HG02943 (cell line): ENCODE measurements around the gene ITPK1.

Source experiments
- ATAC-seq: cut with Tn5 transposase; IDR thresholded peaks from one replicate; pipeline ENCODE4 v1.9.1; 2021; ENCODE audit warnings: mild to moderate bottlenecking, low read depth, moderate library complexity; ENCODE audit not compliant: unreplicated experiment

Gene ITPK1

DNA sequence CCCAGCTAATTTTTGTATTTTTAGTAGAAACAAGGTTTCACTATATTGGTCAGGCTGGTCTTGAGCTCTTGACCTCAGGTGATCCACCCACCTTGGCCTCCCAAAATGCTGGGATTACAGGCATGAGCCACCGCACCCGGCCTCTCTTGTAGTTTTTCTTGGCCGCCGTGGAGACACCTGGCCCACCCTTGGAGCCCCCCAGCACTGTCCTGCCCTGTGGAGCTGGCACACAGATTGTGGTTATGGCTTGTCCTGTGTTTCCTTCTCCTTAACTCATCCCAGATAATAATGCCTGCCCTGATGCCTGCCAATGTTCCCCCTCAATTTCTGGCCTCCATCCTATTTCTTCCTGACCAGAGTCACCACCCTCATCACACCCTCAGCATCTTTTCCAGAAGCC lies 134.9 kb downstream of the ITPK1 start:
- no peak for ATAC-seq

DNA sequence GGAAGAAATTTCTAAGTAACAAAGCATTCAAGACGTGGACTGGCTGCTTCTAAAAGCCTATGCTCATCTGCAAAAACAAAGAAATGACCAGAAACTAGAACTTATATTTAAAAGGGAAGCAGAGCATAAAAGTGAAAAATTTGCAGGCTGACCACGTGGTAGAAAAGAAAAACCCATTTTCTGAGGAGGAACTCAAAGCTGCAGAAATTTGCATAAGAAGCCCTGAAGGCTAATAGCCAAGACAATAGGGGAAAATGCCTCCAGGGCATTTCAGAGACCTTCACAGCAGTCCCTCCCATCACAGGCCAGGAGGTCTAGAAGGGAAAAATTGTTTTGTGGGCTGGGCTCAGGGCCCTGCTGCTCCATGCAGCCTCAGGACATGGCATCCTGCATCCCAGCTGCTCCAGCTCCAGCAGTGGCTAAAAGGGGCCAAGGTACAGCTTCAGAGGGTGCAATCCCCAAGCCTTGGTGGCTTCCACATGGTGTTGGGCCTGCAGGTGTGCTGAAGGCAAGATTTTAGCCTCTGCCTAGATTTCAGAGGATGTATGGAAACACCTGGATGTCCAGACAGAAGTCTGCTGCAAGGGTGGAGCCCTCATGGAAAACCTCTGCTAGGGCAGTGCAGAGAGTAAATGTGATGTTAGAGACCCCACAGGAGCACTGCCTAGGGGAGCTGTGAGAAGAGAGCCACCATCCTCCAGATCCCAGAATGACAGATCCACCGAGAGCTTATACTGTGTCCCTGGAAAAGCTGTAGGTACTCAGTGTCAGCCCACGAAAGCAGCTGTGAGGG lies 137.3 kb downstream of the ITPK1 start:
- no peak for ATAC-seq

DNA sequence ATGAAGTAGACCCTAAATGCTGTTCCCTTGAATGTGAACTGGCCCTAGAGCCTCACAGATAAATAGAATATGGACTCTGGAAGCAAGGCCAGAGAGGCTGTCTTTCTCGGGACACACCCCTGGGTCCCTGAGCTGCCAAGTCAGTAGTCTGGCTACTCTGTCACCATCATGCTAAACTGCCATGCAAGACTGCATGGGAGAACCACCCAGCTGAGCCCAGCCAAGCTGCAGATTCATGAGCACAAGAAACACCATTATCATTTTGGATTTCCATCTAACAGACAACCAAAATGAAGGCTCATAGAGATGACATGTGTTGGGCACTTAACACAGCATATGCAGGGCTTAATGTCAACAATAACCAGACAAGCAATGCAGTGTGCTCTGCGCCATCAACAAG lies 139.5 kb downstream of the ITPK1 start:
- ATAC-seq, result no peak

DNA sequence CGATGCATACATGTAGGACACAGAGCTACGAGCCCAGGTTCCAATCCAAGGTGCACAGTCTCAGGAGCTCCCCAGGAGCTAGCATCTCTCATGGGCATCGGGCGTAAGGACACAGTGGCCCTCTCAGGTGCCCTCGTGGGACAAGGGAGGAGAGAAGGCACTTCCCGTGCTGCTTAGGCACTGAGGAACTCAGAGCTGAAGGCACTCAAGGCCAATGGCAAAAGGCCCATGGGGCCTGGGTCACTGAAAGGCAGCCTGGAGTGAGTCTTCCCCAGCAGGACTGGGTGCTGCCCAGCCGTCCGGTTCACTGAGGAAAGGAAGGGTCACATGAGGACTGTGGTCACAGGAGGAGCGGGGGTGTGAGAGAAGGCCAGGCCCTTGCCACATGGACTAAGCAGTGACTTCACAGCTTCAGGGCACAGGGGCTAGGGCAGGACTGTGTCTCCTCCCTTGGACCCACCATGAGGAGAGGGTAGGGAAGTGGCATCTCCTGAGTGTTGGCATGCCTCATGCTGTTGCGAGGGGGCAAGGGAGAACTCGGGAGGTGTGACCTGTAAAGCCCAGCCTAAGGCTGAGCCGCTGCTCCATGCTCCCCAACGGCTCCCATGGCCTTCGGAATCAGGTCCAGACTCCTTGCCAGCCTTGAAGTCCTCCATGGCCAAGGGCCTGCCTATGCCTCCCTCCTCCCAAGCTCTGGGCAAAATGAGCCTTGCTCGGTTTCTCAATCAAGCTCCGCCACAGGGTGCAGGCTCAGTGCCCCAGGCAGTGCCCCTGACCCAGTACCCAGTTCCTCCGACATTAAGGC lies 141.0 kb downstream of the ITPK1 start:
- ATAC-seq, result no peak

DNA sequence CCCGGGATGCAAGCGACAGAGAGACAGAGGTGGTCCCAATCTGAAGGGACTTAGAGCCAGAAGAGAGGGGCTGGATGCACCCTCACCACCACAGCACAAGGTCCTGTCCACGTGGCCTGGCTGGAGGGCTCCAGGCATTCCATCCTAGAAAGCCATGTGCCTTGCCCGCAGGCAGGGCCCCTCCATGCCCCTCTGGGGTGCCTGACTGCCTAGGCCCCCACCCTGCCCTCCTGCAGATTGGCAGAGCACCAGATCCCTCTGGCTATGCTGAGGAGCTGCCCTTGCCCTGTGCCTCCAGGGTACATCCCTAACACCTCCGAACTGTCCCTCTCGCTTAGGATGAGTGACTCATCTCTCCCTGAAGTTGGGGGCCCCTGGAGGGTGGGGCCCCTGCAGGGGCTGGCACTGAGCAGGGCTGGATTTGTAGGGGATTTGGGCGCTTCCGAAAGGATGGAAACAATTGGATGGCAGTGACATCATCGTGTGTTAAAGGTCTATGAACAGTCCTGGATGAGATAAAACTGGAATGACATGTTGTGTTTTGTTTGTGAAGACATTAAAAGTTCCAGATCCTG lies 141.8 kb downstream of the ITPK1 start:
- no peak for ATAC-seq

DNA sequence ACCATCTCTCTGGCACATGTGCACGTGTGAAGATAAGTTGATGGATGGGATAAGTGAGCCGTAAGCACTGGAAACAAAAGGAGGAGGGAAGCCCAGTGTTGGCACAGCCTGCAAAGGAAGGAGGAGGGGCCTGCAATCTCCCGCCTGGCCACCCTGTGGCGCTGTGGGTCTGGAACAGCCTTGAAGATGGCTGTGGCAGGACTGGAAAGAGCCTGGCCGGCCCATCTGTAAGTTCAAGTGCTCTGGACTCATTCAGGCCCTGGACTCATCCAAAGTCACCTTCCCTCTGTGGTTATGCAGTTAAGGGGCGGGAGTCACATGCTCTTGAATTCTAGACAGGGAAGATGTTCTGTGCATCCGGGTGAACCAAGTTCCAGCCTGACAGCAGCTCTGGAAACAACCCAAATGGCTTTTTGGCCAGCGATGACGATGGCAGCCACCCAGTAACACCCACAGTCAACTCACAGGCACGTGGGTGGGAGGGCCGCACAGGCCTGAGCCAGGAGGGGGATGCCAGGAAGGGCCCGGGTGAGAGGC lies 142.4 kb downstream of the ITPK1 start:
- no peak for ATAC-seq

DNA sequence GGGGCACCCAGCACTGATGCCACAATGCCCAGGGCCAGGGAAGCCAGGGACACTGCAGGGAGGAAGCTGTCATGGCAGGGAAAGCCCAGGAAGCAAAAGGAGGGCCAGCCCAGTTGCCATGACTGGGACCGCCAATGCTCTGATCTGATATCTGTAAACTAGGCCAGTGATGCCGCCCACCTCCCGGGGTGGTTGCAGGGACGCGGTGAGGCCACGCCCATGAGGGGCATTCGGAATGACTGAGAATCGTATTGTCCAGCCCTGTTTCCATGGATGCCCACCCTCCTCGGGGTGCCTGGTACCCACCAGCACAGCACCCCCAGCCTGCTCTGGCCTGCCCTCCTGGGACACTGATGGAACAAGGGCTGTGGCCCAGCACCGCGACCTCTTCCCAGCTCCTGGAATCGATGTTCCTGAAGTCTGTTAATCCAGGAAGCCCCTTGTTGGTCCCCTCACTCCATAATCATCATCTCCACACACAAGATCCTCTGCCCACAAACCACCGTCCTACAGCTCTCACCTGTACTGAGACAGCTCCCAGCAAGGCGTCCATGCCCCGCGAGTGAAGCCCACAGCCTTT lies 144.0 kb downstream of the ITPK1 start:
- ATAC-seq, result no peak

DNA sequence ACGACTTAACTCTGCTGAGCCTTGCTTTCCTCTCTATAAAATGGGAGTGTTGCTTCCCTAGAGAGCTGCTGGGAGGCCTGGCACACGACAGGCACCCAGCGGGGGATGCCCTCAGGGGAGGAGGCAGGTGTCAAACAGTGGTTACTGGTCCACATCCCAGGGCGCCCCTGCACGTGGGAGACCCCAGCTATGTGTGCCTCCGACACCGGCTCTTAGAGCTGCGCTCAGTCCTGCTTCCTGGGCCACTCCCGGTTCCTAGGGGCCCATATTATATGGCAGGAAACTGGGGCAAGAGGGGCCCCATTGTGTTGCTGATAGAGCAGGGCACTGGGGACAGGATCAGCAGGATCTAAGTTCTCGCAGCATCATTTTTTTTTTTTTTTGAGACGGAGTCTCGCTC lies 145.5 kb downstream of the ITPK1 start:
- no peak for ATAC-seq

DNA sequence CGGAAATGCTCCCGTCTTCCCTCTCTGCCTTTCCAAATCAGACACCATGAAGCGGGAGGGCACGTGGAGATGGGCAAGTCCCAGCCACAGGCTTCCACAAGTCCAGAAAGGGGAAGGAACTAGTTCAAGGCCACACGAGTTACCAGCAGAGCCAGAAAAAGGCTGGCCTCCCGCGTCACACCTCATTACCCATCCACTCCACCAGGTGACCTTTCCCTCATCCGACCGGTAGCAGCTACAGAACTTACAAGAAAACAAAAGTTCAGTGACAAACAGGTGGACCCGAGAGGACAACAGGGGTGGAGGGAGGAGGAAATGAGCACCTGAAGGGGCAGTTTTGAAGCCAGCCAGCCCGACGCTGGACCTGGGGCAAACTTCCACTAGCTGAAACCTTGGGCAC lies 145.9 kb downstream of the ITPK1 start:
- no peak for ATAC-seq

DNA sequence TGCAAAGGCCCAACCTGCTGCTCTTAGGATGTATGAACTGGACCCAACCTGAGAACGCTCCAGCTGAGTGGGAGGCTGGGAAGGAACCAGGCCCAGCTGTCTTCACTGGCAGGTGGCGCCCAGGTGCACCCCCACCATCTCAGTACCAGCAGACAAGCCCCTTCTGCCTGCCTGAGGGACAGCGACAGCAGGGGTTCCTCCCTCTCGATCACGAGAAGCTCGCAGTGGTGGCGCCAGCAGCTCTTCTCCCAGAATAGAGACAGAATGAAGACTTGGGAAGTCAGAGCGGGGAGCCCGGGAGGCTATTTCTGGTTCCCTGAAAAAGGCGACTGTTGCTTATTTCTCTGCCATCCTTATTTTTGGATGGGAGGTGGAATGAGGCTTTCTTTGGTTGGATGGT lies 146.3 kb downstream of the ITPK1 start:
- no peak for ATAC-seq

DNA sequence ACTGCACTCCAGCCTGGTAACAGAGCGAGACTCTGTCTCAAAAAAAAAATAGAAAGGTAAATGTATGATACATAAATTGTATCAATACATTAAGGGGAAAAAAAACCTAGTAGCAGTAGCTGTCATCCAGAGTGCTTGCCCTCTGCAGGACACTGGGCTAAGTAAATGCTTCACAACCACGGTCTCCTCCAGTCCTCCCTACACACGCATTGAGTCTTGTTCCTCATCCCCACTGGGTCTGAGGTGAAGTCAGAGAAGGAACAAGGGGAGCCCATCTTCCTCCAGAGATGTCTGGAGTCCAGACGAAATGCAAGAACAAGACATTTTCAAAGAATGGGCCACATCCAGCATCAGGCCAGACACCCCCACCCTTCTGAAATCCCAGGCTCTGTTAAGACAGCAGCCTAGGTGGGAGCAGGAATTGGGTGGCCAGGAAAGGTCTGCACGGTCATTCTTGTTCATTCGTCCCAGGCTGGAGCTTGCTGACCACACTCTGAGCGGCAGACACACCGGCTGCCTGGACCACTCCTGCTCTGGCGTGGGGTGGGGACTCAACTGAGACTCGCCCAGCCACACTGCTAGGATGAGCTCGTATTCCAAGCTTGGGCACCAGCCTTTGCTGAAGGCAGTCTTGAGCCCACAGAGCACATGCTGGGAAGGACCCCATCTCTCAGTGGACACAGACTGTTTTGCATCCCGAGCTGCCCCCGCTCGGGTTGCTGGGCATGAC lies 147.3 kb downstream of the ITPK1 start:
- no peak for ATAC-seq

DNA sequence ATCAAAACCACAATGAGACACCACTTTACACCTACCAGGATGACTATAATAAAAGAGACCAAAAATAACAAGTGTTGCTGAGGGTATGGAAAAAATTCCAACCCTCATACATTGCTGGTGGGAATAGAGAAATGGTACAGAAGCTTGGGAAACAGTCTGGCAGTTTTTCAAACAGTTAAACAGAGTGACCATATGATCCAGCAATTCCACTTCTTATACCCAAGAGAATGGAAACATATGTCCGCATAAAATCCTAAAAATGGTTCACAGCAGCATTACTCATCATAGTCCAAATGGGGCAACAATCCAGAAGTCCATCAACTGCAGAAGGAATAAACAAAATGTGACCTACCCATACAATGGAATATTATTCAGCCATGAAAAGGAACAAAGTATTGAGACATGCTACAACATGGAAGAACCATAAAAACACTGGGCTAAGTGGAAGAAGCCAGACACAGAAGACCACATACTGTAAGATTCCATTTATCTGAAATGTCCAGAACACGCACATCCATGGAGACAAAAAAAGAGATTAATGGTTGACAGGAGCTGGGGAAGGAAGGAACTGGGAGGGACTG lies 148.3 kb downstream of the ITPK1 start:
- ATAC-seq, result no peak

DNA sequence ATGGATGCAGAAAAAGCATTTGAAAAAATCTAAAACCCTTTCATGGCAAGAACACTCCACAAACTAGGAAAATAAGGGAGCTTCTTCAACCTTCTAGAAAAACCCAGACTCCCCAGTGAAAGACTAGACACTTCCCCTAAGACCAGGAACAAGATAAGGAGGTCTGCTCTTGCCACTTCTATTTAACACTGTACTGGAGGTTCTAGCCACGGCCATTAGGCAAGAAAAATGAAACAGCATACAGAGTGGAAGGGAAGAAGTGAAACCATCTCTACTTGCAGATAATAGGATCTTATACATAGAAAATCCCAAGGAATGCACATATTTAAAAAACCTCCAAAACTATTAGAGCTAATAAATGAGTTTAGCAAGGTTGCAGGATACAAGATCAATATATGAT lies 150.4 kb downstream of the ITPK1 start:
- no peak for ATAC-seq

DNA sequence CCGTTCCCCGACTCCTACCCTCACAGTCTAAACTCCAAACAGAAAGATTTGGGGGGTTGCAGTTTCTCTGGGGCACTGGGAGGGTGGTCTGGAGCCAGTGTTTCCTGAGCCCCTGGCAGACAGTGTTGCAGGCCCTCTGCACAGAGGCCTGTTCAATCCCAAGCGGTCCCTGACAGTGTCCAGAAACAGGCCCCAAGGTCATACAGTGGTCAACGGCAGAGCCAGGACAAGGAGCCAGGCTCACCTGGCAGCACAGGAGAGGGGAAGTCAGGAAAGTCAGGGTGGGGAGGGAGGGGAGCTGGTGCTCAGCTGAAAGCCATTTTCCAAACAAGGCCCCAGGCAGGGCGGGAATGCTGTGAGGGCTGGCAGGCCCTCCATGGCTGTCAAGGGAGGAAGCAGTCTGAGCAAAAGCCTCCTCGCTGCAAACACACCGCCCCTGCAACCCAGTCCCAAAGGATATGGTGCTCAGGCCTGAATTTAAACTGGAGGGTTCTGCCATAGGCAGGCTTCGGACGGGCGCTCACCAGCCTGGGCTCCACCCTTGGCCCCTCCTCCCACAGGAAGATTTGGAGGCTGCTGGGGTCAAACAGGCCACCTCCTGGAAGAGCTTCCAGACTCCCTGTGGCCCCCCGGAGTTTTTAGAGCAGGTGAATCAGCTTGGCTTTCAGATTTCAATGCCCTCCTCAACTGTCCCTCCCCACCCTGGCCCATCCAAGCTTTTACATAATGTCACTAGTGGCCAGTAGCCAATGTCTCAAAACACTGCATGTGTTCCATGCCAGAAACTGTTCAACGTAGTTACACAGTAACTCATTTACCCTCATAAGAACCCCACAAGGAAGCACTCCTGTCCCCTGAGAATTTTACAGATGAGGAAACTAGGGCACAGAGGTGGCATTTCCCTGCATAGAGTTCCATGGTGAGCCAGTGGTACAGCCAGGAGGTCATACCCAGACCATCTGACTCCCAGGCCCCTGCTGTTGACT lies 151.3 kb downstream of the ITPK1 start:
- no peak for ATAC-seq

DNA sequence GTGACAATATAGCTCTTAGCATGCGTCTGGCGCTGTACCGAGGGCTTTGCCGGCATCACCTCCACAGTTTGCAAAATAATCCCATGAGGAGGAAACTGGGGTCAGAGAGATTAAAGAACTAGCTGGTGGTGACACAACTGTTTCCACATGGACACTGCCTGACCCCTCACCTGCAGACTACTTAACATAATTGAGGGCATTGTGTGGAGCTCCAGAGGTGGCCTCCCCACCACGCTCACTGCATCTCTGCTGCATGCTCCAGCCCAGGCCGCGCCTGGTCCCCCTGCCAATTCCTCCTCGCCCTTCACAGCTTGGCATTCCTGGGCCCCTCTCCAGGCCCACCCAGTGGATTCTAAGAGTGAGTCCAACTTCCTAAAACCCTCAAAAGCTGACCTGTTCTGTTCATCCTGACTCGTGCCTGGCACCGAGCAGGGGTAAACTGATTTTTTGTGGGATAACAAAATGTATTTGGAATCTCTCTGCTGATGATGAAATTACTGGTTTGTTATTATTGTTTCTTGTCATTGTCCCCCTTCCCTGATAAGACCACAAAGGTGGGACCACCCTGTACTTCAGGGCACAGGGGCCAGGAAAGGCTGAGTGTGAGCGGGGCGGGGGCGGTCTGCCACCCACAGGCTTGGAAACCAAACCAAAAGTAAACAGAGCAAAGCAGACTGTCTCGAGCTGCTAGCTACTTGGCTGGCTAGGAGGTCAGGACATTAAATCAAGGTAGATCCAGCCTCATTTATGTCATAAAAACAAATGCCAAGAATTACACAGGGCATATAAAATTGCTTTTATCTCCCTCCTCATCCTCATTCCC lies 152.2 kb downstream of the ITPK1 start:
- no peak for ATAC-seq

DNA sequence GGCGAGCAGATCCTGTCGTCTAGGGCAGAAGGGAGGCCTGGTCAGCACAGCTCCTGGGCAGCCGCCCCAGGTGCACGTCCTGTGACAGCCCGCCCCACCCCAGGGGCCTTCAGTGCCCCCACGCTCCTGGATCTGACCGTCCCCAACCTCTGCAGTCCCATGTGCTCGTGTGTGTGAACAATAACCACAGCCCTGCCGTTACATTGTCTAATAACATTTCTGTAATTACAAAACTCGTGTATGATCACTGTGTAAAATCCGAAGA lies 153.0 kb downstream of the ITPK1 start:
- ATAC-seq, result no peak

DNA sequence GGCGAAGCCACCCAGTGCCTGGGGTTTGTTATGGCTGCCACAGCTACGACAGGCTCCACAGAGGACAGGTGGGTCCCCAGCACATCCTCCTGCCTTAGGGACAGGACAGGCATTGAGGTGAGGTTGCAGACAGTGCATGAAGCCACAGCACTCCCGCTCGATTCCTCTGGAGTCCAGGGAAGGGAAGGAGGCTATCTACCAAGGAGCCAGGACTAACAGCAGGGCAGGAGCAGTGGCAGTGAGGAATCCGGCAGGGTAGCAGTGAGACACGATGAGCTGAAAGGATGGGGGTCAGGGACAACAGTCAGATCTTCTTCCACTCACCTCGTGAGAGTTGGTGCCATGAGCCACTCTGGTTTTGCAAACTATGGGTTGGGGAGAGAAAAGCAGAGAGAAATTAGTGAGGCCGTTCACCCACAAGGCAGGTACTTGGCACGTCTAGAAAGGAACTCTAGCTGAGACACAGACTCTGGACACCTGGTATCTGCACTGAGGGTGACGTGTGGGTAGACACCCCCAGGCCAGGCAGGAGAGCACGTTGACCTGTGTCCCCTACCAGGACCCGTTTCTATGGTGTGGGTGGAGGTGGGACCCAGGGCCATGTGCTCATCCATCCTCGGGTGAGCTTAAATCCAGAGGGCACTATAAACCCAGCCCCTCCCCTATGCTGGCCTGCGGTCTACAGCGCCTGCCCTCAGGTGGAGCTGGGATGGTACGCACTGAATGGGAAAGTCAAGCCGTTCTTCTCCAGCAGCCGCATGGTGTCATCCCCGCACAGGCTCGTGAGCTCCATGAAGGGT lies 153.5 kb downstream of the ITPK1 start:
- ATAC-seq, result no peak

DNA sequence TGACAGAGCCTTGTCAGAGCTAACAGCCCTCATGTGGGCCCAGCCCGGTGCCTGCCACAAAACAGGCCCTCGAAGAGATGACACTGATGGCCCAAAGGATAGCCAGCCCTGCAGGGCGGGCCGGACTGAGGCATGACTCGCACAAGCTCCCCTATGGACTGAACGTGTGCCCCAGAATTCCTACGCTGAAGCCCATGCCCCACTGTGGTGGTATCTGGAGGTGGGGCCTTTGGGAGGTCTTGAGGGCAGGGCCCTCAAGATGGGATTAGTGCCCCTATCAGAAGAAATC lies 154.2 kb downstream of the ITPK1 start:
- ATAC-seq, result no peak
